ENCODE measurements around the gene SPTLC1. TPM values are rescaled to one million over a fixed set of nuclear protein-coding genes. Genes with fewer than 3 reads are reported as not detected.
"Not testable (repeated sequence)": the region's sequence is repeated elsewhere in the genome, so short reads cannot be mapped to it uniquely, and the experiment has no call there.

SPTLC1 gene
- total and polyA plus RNA-seq, 2 of the 13 experiments (the other 11 are each of a cell fraction or from before 2014, with no cell fraction given): 56.2 to 72.5 TPM

GRCh38 chr9:92119586-92119985 lies 4.4 kb upstream of the SPTLC1 start (continued):
- no peak for TF ChIP-seq ZBTB34 (CRISPR knock-in tag; IDR thresholded peaks at IDR 0.05)
- TF ChIP-seq ZNF83 (CRISPR knock-in tag; IDR thresholded peaks at IDR 0.05; ENCODE audit: borderline replicate concordance): no peak
- TF ChIP-seq CREBL2 (CRISPR knock-in tag; IDR thresholded peaks at IDR 0.05; ENCODE audit: borderline replicate concordance): no peak

- intact Hi-C loops (cut with micrococcal nuclease; ENCODE audit: unreplicated experiment): no loop called here
- no TSS peak for BruUV-seq (replicated peaks)
- Histone ChIP-seq H3K4me1 (ENCODE audit: insufficient read depth, low read length) (peaks cover 2% of the 10 kb centered on the region; the same call in 1 of the 2 replicates), H3K4me2 (ENCODE audit: low read depth, low read length) (no peak overlapping the region), H3K36me3 (replicated peaks in 1 of 2; ENCODE audit: control insufficient read depth in 1 of 2, insufficient read depth in 2 of 2, low read length in 2 of 2) (peaks cover 4 to 20% of the 10 kb centered on the region in 2 experiments), H4K20me1 (ENCODE audit: insufficient read depth, low read length) (no peaks in the 10 kb centered on the region), H3K4me3 (replicated peaks in 1 of 3; ENCODE audit: insufficient read depth in 1 of 3, low read depth in 2 of 3, low read length in 3 of 3) (no peak overlapping the region), H3K79me2 (ENCODE audit: insufficient read depth, low read length) (peaks cover 26% of the 10 kb centered on the region), H2AFZ (ENCODE audit: low read length) (no peak overlapping the region), H3K9ac (ENCODE audit: insufficient read depth, low read depth, low read length) (no peak overlapping the region), H3K27ac (ENCODE audit: extremely low read length, insufficient read depth, low read length) (no peak overlapping the region), H3K27me3 (ENCODE audit: control insufficient read depth in 1 of 2, insufficient read depth in 2 of 2, low read length in 2 of 2) (no peaks in the 10 kb centered on the region), H3K9me3 (ENCODE audit: low read length) (no peaks in the 10 kb centered on the region)
- 95% methylated on average over 4 of the region's 4 CpGs for WGBS (ENCODE audit: low lambda C conversion rate)
- no peak for DNase-seq (ENCODE audit: low spot score)
- ChIA-PET CTCF (ENCODE audit: low intra/inter-chr PET ratio, low total read pairs) (no interaction called here), POLR2A (no interaction called here)
- no peak for FAIRE-seq
- TF ChIP-seq GFI1 (CRISPR knock-in tag; IDR thresholded peaks at IDR 0.05; ENCODE audit: borderline replicate concordance) (no peak), DBP (CRISPR knock-in tag; IDR thresholded peaks at IDR 0.05; ENCODE audit: not compliant biosample characterization) (no peak), ZNF563 (CRISPR knock-in tag; IDR thresholded peaks at IDR 0.05) (no peak), ZKSCAN8 (CRISPR knock-in tag; IDR thresholded peaks at IDR 0.05; ENCODE audit: borderline replicate concordance) (no peak), ZNF878 (CRISPR knock-in tag; IDR thresholded peaks at IDR 0.05) (no peak), ZSCAN30 (CRISPR knock-in tag; IDR thresholded peaks at IDR 0.05) (no peak), ELK4 (CRISPR knock-in tag; IDR thresholded peaks at IDR 0.05; ENCODE audit: borderline replicate concordance) (no peak), ZNF253 (CRISPR knock-in tag; IDR thresholded peaks at IDR 0.05; ENCODE audit: borderline replicate concordance) (no peak), TAF1 (CRISPR knock-in tag; IDR thresholded peaks at IDR 0.05) (no peak)
- ATAC-seq: no peak
- in situ Hi-C loops (cut with HindIII; ENCODE audit: extremely low pct_ligation_motif_present, low pct_unique_long_range_greater_than_20kb): no loop called here
Measured at GRCh38 chr9:92108122-92108521, 7.1 kb downstream of the SPTLC1 start.

- H3K4me2 ChIP-seq (ENCODE audit: low read depth, low read length); H4K20me1 ChIP-seq (ENCODE audit: insufficient read depth, low read length); BruUV-seq (replicated peaks); H3K9ac ChIP-seq (ENCODE audit: insufficient read depth, low read depth, low read length); H3K9me3 ChIP-seq (ENCODE audit: low read length); FAIRE-seq; H3K27me3 ChIP-seq (ENCODE audit: control insufficient read depth in 1 of 2, insufficient read depth in 2 of 2, low read length in 2 of 2); ATAC-seq; H3K4me1 ChIP-seq (ENCODE audit: insufficient read depth, low read length); H3K27ac ChIP-seq (ENCODE audit: extremely low read length, insufficient read depth, low read length); in situ Hi-C loops (cut with HindIII; ENCODE audit: extremely low pct_ligation_motif_present, low pct_unique_long_range_greater_than_20kb); H3K4me3 ChIP-seq (replicated peaks in 1 of 3; ENCODE audit: insufficient read depth in 1 of 3, low read depth in 2 of 3, low read length in 3 of 3); CTCF ChIA-PET (ENCODE audit: low intra/inter-chr PET ratio, low total read pairs); H2AFZ ChIP-seq (ENCODE audit: low read length); POLR2A ChIA-PET; DNase-seq (ENCODE audit: low spot score); H3K79me2 ChIP-seq (ENCODE audit: insufficient read depth, low read length); intact Hi-C loops (cut with micrococcal nuclease; ENCODE audit: unreplicated experiment): not testable (repeated sequence)
- WGBS (ENCODE audit: low lambda C conversion rate): 98% methylated on average over 15 of the region's 36 CpGs
- peaks cover 1 to 15% of the 10 kb centered on the region in 2 experiments; a peak in 4 of 5 replicates for H3K36me3 ChIP-seq (replicated peaks in 1 of 2; ENCODE audit: control insufficient read depth in 1 of 2, insufficient read depth in 2 of 2, low read length in 2 of 2)
Measured at GRCh38 chr9:92105446-92106225, 9.6 kb downstream of the SPTLC1 start.
